Fibroblast of lung (primary cell): ENCODE data around the gene SLC37A4.

ENCODE experiments used
- CTCF ChIP-seq, 2 donors: IDR thresholded peaks in 1 of 2; conservative IDR thresholded peaks in 1 of 2; 1 replicate in 1 of 2; 2 replicates in 1 of 2; pipeline ENCODE4 v1.5.1; 2011 to 2012; ENCODE audit warnings: low read length in 2 of 2, control low read depth in 1 of 2, inconsistent platforms in 1 of 2, low read depth in 1 of 2, mild to moderate bottlenecking in 1 of 2
- EZH2 ChIP-seq: IDR thresholded peaks from 2 replicates; pipeline ENCODE4 v1.5.1; 2012; ENCODE audit warnings: low read length, control low read depth, mild to moderate bottlenecking; ENCODE audit errors: missing control alignments

DNA sequence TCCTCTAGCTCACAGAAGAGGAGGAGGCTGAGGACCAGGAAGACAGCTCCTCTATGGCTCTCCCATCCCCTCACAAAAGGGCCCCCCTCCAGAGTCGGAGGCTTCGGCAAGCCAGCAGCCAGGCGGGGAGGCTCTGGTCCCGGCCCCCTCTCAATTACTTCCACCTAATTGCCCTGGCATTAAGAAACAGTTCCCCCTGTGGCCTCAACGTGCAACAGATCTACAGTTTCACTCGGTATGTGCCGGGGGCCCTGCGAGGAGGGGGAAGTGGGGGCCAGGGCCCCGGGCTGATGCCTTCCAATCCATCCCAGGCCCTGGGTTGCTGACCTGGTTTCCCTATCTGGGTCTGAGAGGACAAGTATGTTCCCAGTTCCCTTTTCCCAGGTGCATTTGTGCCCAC is 51.2 kb downstream of the SLC37A4 start:
- TF ChIP-seq CTCF (conservative IDR thresholded peaks at IDR 0.05 in 1 of 2, IDR thresholded peaks at IDR 0.05 in 1 of 2; ENCODE audit: low read depth in 1 of 2, low read length in 2 of 2): no peak
- no peak for TF ChIP-seq EZH2
